Spleen (tissue), 11 donors: Measurements from ENCODE around the gene TPD52L2. TPM values are rescaled to one million over a fixed set of nuclear protein-coding genes. Genes with fewer than 3 reads are reported as not detected.

Experiments used
- DNase-seq: peaks from one replicate; pipeline ENCODE4 v3.0.0-alpha.2; 2020
- H3K27ac ChIP-seq, 8 donors: fragments of 200-600 bp; sonication (generic) in 7 of 8; 1 replicate in 4 of 8; 2 replicates in 4 of 8; pipeline versions ENCODE4 v1.5.0 to v1.8.0; 2016 to 2021; ENCODE audit warnings: inconsistent platforms in 4 of 8, mild to moderate bottlenecking in 4 of 8, moderate library complexity in 1 of 8
- H3K27me3 ChIP-seq, 7 donors: fragments of 200-600 bp; sonication (generic) in 6 of 7; replicated peaks in 1 of 7; 1 replicate in 4 of 7; 2 replicates in 3 of 7; pipeline versions ENCODE4 v1.5.0 to v1.8.0; 2016 to 2021; ENCODE audit warnings: inconsistent platforms in 3 of 7, mild to moderate bottlenecking in 1 of 7
- H3K36me3 ChIP-seq, 6 donors: fragments of 200-600 bp; sonication (generic) in 5 of 6; 1 replicate in 4 of 6; 2 replicates in 2 of 6; pipeline versions ENCODE4 v1.5.0 to v1.8.0; 2016 to 2021; ENCODE audit warnings: inconsistent platforms in 2 of 6
- H3K4me1 ChIP-seq, 6 donors: fragments of 200-600 bp; sonication (generic) in 5 of 6; 1 replicate in 3 of 6; 2 replicates in 3 of 6; pipeline versions ENCODE4 v1.5.0 to v1.8.0; 2016 to 2021; ENCODE audit warnings: inconsistent platforms in 3 of 6
- H3K4me3 ChIP-seq, 8 donors: fragments of 200-600 bp; sonication (generic) in 7 of 8; 1 replicate in 4 of 8; 2 replicates in 4 of 8; pipeline versions ENCODE4 v1.5.0 to v1.8.0; 2016 to 2021; ENCODE audit warnings: inconsistent platforms in 4 of 8, mild to moderate bottlenecking in 4 of 8, moderate library complexity in 2 of 8
- H3K9me3 ChIP-seq, 8 donors: fragments of 200-600 bp; sonication (generic) in 7 of 8; 1 replicate in 4 of 8; 2 replicates in 4 of 8; pipeline versions ENCODE4 v1.5.0 to v1.8.0; 2016 to 2021; ENCODE audit warnings: inconsistent platforms in 4 of 8
- POLR2A ChIP-seq, 3 donors: fragments of 450-650 bp; IDR thresholded peaks; one replicate each; pipeline ENCODE4 v1.5.1; 2017; ENCODE audit warnings: antibody characterized with exemption in 3 of 3, mild to moderate bottlenecking in 1 of 3
- POLR2AphosphoS5 ChIP-seq, 3 donors: sonication (generic); formaldehyde crosslinking; IDR thresholded peaks; one replicate each; pipeline ENCODE4 v1.5.1; 2017; ENCODE audit warnings: antibody characterized with exemption in 3 of 3
- WGBS, 5 donors: extraction: QIAGEN DNeasy Blood & Tissue Kit in 3 of 5; methylation state at CpG; one replicate each; pipeline versions ENCODE4 v1.1.5 to v1.1.7; 2013 to 2018; 5-methylcytosine and 5-hydroxymethylcytosine counted together
- intact Hi-C: fragments of 100-400 bp; cut with DNase I; formaldehyde crosslinking; loops from one replicate; pipeline ENCODE4 v1.15.0; 2023; ENCODE audit warnings: low total_unique reads
- polyA plus RNA-seq, 3 donors: library from polyadenylated mRNA; stranded (reverse); fragments of 200-250 nt; gene quantifications; one replicate each; pipeline ENCODE4 v1.2.1, GENCODE V29; 2013
- total RNA-seq, 7 donors: library from RNA; depleted of rRNA in 3 of 7; stranded (reverse); fragments of >200 nt in 3 of 7; fragmentation: NEBNext Ultra II Directional in 4 of 7; extraction: Animal tissue kit (Norgen Biotek cat#: 25700) in 4 of 7; gene quantifications; one replicate each; pipeline versions ENCODE4 v1.1.0 to v1.2.1, GENCODE V29; 2016 to 2021
- TF ChIP-seq, protein P1 (sequence below), 11 experiments: fragments of 200-600 bp in 7 of 11; fragments of 450-650 bp in 4 of 11; sonication (generic) in 4 of 11; IDR thresholded peaks in 8 of 11; conservative IDR thresholded peaks in 3 of 11; 1 replicate in 7 of 11; 2 replicates in 4 of 11; pipeline versions ENCODE4 v1.4.0 to v1.8.0; 2016 to 2021; ENCODE audit warnings: antibody characterized with exemption in 11 of 11, inconsistent platforms in 4 of 11, mild to moderate bottlenecking in 1 of 11
- donor health status: healthy with polysubstance abuse.
- donor health status: DM: no; HTN: no; CAD: no; lungs with moderate emphysema.
- donor health status: DM: no; HTN: no; CAD: no.
- donor health status: Bipolar disorder and iron deficiency.
- donor health status: healthy.
- donor health status: DM: no; HTN: no; CAD: no.
- donor health status: DM: yes; HTN: yes; CAD: no.

The TPD52L2 gene
- total and polyA plus RNA-seq, 10 donors = 60.2 to 102 (median 87.4) TPM

DNA sequence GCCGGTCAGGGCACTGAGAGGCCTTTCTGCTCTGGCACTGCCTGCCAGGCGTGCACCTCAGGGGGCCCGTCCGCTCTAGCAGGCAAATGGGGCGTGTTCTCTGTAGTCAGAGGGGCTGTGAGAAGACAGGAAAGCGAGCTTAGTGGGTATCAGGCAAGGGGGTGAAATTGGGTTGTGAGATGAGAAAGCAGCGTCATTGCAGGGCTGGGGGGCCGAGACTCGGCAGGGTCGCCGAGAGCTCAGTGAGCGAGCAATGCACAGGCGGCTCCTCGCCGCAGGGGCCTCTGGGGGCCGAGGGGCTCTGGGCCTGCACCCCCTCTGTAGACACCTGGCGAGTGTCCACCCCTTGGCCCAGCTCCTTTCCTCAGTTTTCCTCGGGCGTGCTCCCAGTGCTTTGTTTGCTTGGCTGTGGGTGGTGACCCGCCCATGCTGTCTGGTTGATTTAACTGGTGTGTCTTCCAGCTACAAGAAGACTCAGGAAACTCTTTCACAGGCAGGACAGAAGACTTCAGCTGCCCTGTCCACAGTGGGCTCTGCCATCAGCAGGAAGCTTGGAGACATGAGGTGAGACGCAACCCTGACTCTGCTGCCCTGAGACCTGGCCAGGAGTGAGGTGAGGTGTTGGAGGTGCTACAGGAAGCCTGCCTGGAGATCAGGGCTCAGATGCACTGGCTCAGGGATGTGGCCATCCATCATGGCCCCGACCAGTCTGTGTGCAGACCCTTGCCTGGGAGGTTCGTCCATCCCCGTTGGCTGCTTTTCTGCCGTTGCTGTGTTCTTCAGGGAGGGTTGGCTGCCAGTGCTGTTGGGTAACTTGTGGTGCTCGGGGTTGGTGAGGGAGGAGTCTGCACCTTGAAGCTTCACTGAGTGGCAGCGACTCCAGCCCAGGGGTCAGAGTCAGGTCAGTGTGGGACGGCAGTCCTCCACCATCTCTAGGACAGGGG is 17.5 kb downstream of the TPD52L2 start:
- H3K36me3 ChIP-seq = peaks cover 0 to 94% (median 66%) of the 10 kb centered on the region in 6 donors
- peak in 2 of 3 donors; percentile 3 to 4 for TF ChIP-seq POLR2AphosphoS5 (IDR thresholded peaks at IDR 0.05)
- TF ChIP-seq POLR2A (IDR thresholded peaks at IDR 0.05) = no peak
- WGBS, 5 donors = 91 to 96% (median 93%) methylated on average over 15 to 28 of the region's 28 CpGs
- no peaks in the 10 kb centered on the region for H3K27me3 ChIP-seq
- intact Hi-C loops = no loop called here
- H3K4me1 ChIP-seq = peaks cover 0 to 24% (median 8%) of the 10 kb centered on the region in 6 donors
- no peak overlapping the region for H3K4me3 ChIP-seq
- H3K27ac ChIP-seq = no peak overlapping the region
- H3K9me3 ChIP-seq = no peaks in the 10 kb centered on the region
- no peak for DNase-seq

GRCh38 chr20:63883201-63883593 is 18.1 kb downstream of the TPD52L2 start:
- DNase-seq = no peak
- H3K27ac ChIP-seq = no peak overlapping the region
- H3K4me1 ChIP-seq = peaks cover 0 to 18% (median 4%) of the 10 kb centered on the region in 6 donors
- WGBS, 5 donors = 79 to 92% (median 86%) methylated on average over 5 to 6 of the region's 6 CpGs
- TF ChIP-seq POLR2A (IDR thresholded peaks at IDR 0.05) (no peak), POLR2AphosphoS5 (IDR thresholded peaks at IDR 0.05) (peak in 1 of 3 donors; percentile 28)
- peaks cover 2 to 94% (median 66%) of the 10 kb centered on the region in 6 donors for H3K36me3 ChIP-seq
- no peaks in the 10 kb centered on the region for H3K27me3 ChIP-seq
- H3K9me3 ChIP-seq = no peaks in the 10 kb centered on the region
- no peak overlapping the region for H3K4me3 ChIP-seq
- intact Hi-C loops = no loop called here

DNA sequence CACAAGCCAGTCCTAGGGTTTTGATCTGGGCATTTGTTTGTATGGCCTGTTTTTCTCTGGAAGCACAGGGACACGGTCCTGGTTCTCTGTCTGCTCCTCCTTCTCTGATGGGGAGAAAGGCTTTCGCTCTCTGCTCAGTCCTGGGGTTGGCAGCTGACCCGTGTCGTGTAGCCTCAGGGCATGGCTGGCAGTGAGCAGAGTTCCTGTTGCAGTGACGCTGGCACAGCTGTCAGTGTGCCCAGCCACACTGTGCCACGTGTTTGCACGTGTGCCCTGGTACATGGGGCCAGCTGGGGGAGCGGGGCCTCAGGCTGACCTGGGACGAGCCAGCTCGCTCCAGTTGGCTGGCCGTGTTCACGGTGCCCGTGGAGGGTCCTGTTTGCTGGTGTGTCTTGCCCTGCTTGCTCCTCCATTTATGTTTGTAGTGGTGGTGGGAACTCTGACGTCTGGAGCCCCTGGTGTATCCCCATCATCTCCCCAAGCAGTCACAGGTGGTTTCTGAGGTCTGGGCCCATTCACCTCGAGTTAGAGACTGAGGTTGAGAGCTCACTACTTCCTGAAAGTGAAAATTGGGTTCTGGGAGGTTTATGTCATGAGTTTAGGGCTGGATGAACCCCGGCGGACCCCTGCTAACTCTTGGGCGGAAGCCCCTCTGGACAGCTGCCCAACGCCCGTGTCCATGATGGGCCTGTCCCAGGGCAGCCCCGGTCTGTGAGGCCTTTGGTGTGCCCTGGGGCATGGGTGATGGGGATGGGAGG is 19.6 kb downstream of the TPD52L2 start:
- peak; percentile 66 for DNase-seq
- 67 to 93% (median 88%) methylated on average over 15 to 21 of the region's 21 CpGs for WGBS, 5 donors

DNA sequence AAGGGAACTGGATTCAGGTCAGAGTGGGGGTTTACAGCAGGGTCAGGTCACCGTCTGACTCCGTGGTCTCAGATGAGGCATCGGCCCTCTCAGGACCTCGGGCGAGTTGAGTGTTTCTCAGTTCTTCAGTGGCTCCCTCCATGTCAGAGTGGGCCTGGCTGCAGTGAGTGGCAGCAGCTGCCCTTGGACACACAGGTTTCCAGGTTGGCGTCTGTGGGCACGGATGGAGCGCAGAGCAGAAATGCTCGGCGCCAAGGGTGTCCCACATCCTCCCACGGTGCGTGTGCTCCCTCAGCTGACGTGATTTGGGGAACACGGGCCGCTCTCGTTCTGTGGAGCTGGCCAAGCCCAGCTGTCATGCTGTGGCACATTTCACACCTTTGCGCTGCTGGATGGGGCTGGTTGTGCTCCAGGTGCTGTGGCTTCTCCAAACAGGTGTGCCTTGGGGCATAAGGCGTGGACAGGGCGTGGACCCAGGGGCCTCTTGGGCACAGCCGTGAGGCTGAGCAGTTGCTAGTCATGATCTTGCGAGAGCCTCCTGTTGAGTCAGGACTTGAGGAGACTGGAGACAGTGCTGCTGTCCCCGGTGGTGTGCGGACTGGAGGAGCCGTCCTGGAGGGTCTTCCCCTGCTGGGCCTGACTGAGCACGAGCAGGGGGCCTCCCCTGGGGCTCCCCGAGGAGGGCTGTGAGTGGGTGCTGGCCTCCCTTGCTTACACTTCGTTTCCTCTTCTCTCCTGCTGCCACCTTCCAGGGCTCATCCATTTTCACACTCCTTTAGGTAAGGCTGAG is 20.4 kb downstream of the TPD52L2 start:
- WGBS, 5 donors = 82 to 91% (median 85%) methylated on average over 10 to 27 of the region's 27 CpGs
- Histone ChIP-seq H3K4me3 (no peak overlapping the region), H3K9me3 (no peaks in the 10 kb centered on the region), H3K36me3 (peaks cover 2 to 100% (median 82%) of the 10 kb centered on the region in 6 donors), H3K27me3 (no peaks in the 10 kb centered on the region), H3K4me1 (peaks cover 0 to 24% (median 0%) of the 10 kb centered on the region in 6 donors), H3K27ac (no peak overlapping the region)
- DNase-seq = no peak
- intact Hi-C loops = no loop called here
- no peak for TF ChIP-seq POLR2A (IDR thresholded peaks at IDR 0.05)
- peak in 1 of 3 donors; percentile 43 for TF ChIP-seq POLR2AphosphoS5 (IDR thresholded peaks at IDR 0.05)
- TF ChIP-seq, protein P1, sequence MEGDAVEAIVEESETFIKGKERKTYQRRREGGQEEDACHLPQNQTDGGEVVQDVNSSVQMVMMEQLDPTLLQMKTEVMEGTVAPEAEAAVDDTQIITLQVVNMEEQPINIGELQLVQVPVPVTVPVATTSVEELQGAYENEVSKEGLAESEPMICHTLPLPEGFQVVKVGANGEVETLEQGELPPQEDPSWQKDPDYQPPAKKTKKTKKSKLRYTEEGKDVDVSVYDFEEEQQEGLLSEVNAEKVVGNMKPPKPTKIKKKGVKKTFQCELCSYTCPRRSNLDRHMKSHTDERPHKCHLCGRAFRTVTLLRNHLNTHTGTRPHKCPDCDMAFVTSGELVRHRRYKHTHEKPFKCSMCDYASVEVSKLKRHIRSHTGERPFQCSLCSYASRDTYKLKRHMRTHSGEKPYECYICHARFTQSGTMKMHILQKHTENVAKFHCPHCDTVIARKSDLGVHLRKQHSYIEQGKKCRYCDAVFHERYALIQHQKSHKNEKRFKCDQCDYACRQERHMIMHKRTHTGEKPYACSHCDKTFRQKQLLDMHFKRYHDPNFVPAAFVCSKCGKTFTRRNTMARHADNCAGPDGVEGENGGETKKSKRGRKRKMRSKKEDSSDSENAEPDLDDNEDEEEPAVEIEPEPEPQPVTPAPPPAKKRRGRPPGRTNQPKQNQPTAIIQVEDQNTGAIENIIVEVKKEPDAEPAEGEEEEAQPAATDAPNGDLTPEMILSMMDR (IDR thresholded peaks at IDR 0.05 in 8 of 11, conservative IDR thresholded peaks at IDR 0.05 in 3 of 11) = no peak

More for the DNA sequence above, 19.6 kb downstream of the TPD52L2 start:
- peak in 1 of 3 donors; percentile 22 for TF ChIP-seq POLR2AphosphoS5 (IDR thresholded peaks at IDR 0.05)
- TF ChIP-seq, protein P1 (IDR thresholded peaks at IDR 0.05 in 8 of 11, conservative IDR thresholded peaks at IDR 0.05 in 3 of 11) = no peak
- Histone ChIP-seq H3K27me3 (no peaks in the 10 kb centered on the region), H3K9me3 (no peaks in the 10 kb centered on the region), H3K4me1 (peaks cover 0 to 16% (median 0%) of the 10 kb centered on the region in 6 donors), H3K27ac (no peak overlapping the region), H3K4me3 (no peak overlapping the region), H3K36me3 (peaks cover 2 to 95% (median 76%) of the 10 kb centered on the region in 6 donors)
- intact Hi-C loops = no loop called here
